ENCODE results near the gene IST1.

DNA sequence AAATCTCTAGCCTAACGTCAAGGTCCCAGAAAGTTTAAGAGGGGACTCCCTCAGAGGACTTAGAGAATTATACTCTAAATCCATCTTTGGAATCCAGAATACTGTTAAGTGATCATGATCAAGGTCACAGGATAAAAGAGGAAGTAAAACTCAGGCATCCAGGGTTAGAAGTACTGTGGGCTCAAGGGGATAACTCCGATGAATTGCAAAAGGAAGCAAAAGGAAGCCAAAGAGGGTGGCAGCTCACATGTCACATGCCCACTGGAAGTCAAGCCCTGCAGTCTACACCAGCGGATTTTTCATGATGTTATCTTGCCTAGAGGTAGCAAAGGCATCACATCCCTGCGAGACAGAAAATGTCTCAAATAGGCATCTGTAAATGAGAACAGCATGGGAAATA is 15.2 kb upstream of the IST1 start:
- TF ChIP-seq, protein P1, sequence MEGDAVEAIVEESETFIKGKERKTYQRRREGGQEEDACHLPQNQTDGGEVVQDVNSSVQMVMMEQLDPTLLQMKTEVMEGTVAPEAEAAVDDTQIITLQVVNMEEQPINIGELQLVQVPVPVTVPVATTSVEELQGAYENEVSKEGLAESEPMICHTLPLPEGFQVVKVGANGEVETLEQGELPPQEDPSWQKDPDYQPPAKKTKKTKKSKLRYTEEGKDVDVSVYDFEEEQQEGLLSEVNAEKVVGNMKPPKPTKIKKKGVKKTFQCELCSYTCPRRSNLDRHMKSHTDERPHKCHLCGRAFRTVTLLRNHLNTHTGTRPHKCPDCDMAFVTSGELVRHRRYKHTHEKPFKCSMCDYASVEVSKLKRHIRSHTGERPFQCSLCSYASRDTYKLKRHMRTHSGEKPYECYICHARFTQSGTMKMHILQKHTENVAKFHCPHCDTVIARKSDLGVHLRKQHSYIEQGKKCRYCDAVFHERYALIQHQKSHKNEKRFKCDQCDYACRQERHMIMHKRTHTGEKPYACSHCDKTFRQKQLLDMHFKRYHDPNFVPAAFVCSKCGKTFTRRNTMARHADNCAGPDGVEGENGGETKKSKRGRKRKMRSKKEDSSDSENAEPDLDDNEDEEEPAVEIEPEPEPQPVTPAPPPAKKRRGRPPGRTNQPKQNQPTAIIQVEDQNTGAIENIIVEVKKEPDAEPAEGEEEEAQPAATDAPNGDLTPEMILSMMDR (IDR thresholded peaks at IDR 0.05 in 8 of 11, conservative IDR thresholded peaks at IDR 0.05 in 3 of 11), result no peak
- TF ChIP-seq POLR2A (IDR thresholded peaks at IDR 0.05) (no peak), POLR2AphosphoS5 (IDR thresholded peaks at IDR 0.05) (no peak)
